DMS153 treated with DMSO at 0.1 percent for 48 hours (cell line): ENCODE measurements around the gene PDE4B.
A peak's percentile ranks its signal among the peaks of the same experiment; 100 is the strongest.

Source experiments
- DNase-seq: peaks from one replicate; lab custom pipeline; 2025; ENCODE audit not compliant: unreplicated experiment; lab: John Stamatoyannopoulos, UW

PDE4B gene

GRCh38 chr1:66251546-66251945, 458.9 kb downstream of the PDE4B start:
- no peak for DNase-seq

- DNase-seq, result peak; percentile 52
These were observed 460.7 kb downstream of the PDE4B start for GRCh38 chr1:66253330-66253921.

- DNase-seq, result no peak
These were observed 462.1 kb downstream of the PDE4B start for GRCh38 chr1:66254785-66255184.

- no peak for DNase-seq
These were observed 464.2 kb downstream of the PDE4B start for GRCh38 chr1:66256629-66257572.

- DNase-seq, result no peak
These were observed 465.9 kb downstream of the PDE4B start for GRCh38 chr1:66258404-66259105.

GRCh38 chr1:66261364-66261763, 468.7 kb downstream of the PDE4B start:
- no peak for DNase-seq

- DNase-seq, result no peak
These were observed 469.7 kb downstream of the PDE4B start for GRCh38 chr1:66262208-66262963.

- DNase-seq, result no peak
These were observed 472.6 kb downstream of the PDE4B start for GRCh38 chr1:66265268-66265667.

GRCh38 chr1:66265796-66266195, 473.1 kb downstream of the PDE4B start:
- DNase-seq, result no peak

GRCh38 chr1:66266350-66266749, 473.7 kb downstream of the PDE4B start:
- no peak for DNase-seq

- no peak for DNase-seq
These were observed 474.1 kb downstream of the PDE4B start for GRCh38 chr1:66266756-66267155.

GRCh38 chr1:66267201-66267940, 474.7 kb downstream of the PDE4B start:
- DNase-seq, result no peak

- no peak for DNase-seq
These were observed 476.5 kb downstream of the PDE4B start for GRCh38 chr1:66269222-66269621.

GRCh38 chr1:66270119-66270812, 477.6 kb downstream of the PDE4B start:
- DNase-seq, result no peak

- no peak for DNase-seq
These were observed 478.7 kb downstream of the PDE4B start for GRCh38 chr1:66271216-66271903.

GRCh38 chr1:66271904-66272254, 479.2 kb downstream of the PDE4B start:
- DNase-seq, result no peak

- DNase-seq, result no peak
These were observed 481.0 kb downstream of the PDE4B start for GRCh38 chr1:66273656-66274055.

- no peak for DNase-seq
These were observed 481.9 kb downstream of the PDE4B start for GRCh38 chr1:66274634-66275033.

GRCh38 chr1:66275083-66275482, 482.4 kb downstream of the PDE4B start:
- DNase-seq, result no peak
